AG04450 (cell line): Measurements from ENCODE around the gene TMEM144. TPM values are rescaled to one million over a fixed set of nuclear protein-coding genes. Genes with fewer than 3 reads are reported as not detected.

Experiments
- CTCF ChIA-PET: fragments of 300-600, 350-600 bp; formaldehyde crosslinking; extraction: SDS; loops from one replicate; lab custom pipeline; 2022; ENCODE audit warnings: antibody characterized with exemption, inconsistent platforms; lab: Charles Lee
- POLR2A ChIA-PET: fragments of 350-600 bp; formaldehyde crosslinking; extraction: SDS; loops from one replicate; lab custom pipeline; 2021; ENCODE audit warnings: antibody characterized with exemption, inconsistent platforms; lab: Yijun Ruan, JAX
- DNase-seq: peaks from one replicate; pipeline ENCODE4 v3.0.0-alpha.2; 2011; ENCODE audit warnings: low read depth, low spot score
- H3K27ac ChIP-seq: one replicate; pipeline ENCODE4 v1.5.1; 2012; ENCODE audit warnings: low read depth, low read length, control low read depth
- H3K27me3 ChIP-seq: one replicate; pipeline ENCODE4 v1.6.0; 2012; ENCODE audit warnings: low read length; ENCODE audit not compliant: control insufficient read depth, insufficient read depth
- H3K4me3 ChIP-seq: 2 replicates; pipeline ENCODE4 v1.5.1; 2011; ENCODE audit warnings: mild to moderate bottlenecking, low read depth, low read length, control low read depth
- H3K9me3 ChIP-seq: 2 replicates; pipeline ENCODE4 v1.5.1; 2012; ENCODE audit warnings: low read length; ENCODE audit not compliant: control insufficient read depth, insufficient read depth
- CTCF ChIP-seq: IDR thresholded peaks from 2 replicates; pipeline ENCODE4 v1.5.1; 2011; ENCODE audit warnings: low read depth, low read length, control low read depth, inconsistent platforms
- polyA plus RNA-seq: library from polyadenylated mRNA; depleted of rRNA; stranded (reverse); fragments of >200 nt; gene quantifications from 2 replicates; pipeline ENCODE4 v1.2.3, GENCODE V29; 2011

TMEM144 gene
- polyA plus RNA-seq, 1 experiment, result 0.82 TPM

DNA sequence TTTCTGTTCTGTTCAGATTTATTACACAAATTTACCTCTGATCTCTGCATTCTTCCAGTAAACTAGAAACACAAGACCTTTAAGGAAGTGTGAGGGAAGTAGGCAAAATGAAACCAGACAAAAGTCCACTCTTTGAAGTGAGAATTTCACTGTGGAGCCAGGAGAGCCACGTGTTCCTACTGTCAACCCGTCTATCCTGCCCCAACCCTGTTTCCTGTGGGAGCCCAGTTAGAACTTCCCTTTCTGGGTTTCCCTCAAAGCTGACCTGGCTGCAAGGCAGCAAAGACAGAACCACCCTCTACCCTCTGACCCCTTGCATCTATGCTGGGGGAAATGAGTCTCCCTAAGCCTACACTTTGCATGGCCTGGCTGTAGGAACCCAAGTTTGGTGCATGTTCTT, 40.0 kb downstream of the TMEM144 start:
- H3K4me3 ChIP-seq, result no peak overlapping the region
- no peaks in the 10 kb centered on the region for H3K9me3 ChIP-seq
- no peak overlapping the region for H3K27ac ChIP-seq
- no peaks in the 10 kb centered on the region for H3K27me3 ChIP-seq
- no peak for DNase-seq
- POLR2A ChIA-PET, result no interaction called here
- CTCF ChIA-PET, result interaction anchor here (1.9 kb wide), 1 partner anchor 10 kb away, joined by 4 read pairs; no protein-coding TSS in a partner anchor
- no peak for TF ChIP-seq CTCF

DNA sequence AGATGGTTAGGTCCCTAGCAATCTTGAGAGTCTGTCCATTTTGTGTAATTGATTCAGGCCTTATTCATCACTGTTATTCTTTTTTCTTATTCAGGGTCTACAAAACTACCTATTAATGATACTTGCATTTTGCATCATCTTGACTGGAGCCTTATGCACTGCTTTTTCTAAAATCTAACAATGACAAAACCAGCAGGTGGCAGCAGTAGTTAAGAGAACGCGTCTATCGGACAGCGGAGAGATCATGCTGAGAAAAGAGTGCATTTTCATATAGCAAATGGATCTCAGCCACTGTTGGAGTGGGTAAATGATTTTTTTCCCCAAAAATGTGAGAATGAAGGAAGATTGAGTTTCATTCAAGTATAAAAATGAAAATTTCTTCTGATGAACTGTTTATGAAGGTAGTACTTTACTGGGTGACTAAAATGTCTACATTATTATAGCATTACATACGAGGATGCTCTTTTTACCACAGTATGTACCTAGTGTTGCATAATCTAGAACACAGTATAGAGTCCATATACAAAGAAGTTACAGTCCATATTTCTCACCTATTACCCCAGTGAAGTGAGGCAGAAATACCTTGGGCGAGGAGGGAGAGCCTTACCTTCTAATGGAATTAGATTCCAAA, 43.2 kb downstream of the TMEM144 start:
- Histone ChIP-seq H3K4me3 (no peak overlapping the region), H3K27me3 (no peaks in the 10 kb centered on the region), H3K9me3 (no peaks in the 10 kb centered on the region), H3K27ac (no peak overlapping the region)
- peak; percentile 73 for TF ChIP-seq CTCF
- CTCF ChIA-PET, result interaction anchor here (0.9 to 4.3 kb wide), 12 partner anchors 10 to 385 kb away, joined by 3 to 76 read pairs (median 6); partner anchors contain the start of gene TMEM144
- DNase-seq, result peak; percentile 18
- POLR2A ChIA-PET, result no interaction called here

DNA sequence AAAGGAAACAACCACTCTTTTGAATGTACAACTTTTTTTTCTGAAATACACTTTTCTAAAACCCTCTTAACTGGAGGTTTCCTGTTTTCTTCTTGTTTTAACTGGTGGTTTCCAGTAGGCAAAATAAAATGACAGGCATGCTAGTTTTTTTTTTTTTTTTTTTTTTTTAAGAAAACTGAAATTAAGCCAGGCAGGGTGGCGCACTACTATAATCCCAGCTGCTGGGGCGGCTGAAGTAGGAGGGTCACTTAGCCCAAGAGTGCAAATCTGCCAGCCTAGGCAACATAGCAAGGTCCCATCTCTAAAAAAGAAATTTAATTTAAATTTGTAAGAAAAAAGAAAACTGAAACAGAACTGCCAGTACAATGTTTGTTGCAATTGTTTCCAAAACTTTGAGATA, 44.0 kb downstream of the TMEM144 start:
- POLR2A ChIA-PET, result no interaction called here
- no peak for DNase-seq
- H3K27ac ChIP-seq, result no peak overlapping the region
- H3K4me3 ChIP-seq, result no peak overlapping the region
- CTCF ChIA-PET, result interaction anchor here (0.6 to 4.3 kb wide), 20 partner anchors 10 to 1755 kb away, joined by 3 to 76 read pairs (median 5); partner anchors contain the start of genes C4orf46 and TMEM144
- H3K9me3 ChIP-seq, result no peaks in the 10 kb centered on the region
- TF ChIP-seq CTCF, result no peak
- no peaks in the 10 kb centered on the region for H3K27me3 ChIP-seq

- peak; percentile 27 for DNase-seq
- Histone ChIP-seq H3K4me3 (no peak overlapping the region), H3K9me3 (no peaks in the 10 kb centered on the region), H3K27ac (no peak overlapping the region), H3K27me3 (no peaks in the 10 kb centered on the region)
- ChIA-PET CTCF (interaction anchor here (0.6 to 4.3 kb wide), 49 partner anchors 8 to 1593 kb away, joined by 3 to 76 read pairs (median 4); partner anchors contain the start of gene TMEM144), POLR2A (no interaction called here)
- peak; percentile 82 for TF ChIP-seq CTCF
These were observed 45.5 kb downstream of the TMEM144 start for GRCh38 chr4:158255727-158256324.
